ENCODE measurements around the gene SHD. TPM values are rescaled to one million over a fixed set of nuclear protein-coding genes. Genes with fewer than 3 reads are reported as not detected.
"Not testable (repeated sequence)": the region's sequence is repeated elsewhere in the genome, so short reads cannot be mapped to it uniquely, and the experiment has no call there.

The SHD gene, protein sequence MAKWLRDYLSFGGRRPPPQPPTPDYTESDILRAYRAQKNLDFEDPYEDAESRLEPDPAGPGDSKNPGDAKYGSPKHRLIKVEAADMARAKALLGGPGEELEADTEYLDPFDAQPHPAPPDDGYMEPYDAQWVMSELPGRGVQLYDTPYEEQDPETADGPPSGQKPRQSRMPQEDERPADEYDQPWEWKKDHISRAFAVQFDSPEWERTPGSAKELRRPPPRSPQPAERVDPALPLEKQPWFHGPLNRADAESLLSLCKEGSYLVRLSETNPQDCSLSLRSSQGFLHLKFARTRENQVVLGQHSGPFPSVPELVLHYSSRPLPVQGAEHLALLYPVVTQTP
- total RNA-seq: 78.4 and 144 TPM in 2 replicates
- 93.2 and 129 TPM in 2 replicates for polyA plus RNA-seq

- peak within 1 kb of the TSS; percentile 90 for H3K4me3 ChIP-seq
- H3K9me3 ChIP-seq (ENCODE audit: low read depth): no peaks in the 10 kb centered on the region
- DNase-seq (ENCODE audit: low read depth in 1 of 2, low spot score in 1 of 2): peak in 1 of 2 donors; percentile 71
- peaks cover 16% of the 10 kb centered on the region for H3K4me1 ChIP-seq (ENCODE audit: low read depth)
- peak within 1 kb of the TSS; percentile 70 for H3K27ac ChIP-seq
- no peaks in the 10 kb centered on the region for H3K36me3 ChIP-seq
- no peak for TF ChIP-seq CTCF (IDR thresholded peaks at IDR 0.05; ENCODE audit: low read depth, low read length)
- no peaks in the 10 kb centered on the region for H3K27me3 ChIP-seq
Observed at GRCh38 chr19:4278419-4279266, at the start of gene SHD. Gene SHD, plus strand, starts transcription at chr19:4279266. Its CDS starts 798 bp downstream, at chr19:4280064.

DNA sequence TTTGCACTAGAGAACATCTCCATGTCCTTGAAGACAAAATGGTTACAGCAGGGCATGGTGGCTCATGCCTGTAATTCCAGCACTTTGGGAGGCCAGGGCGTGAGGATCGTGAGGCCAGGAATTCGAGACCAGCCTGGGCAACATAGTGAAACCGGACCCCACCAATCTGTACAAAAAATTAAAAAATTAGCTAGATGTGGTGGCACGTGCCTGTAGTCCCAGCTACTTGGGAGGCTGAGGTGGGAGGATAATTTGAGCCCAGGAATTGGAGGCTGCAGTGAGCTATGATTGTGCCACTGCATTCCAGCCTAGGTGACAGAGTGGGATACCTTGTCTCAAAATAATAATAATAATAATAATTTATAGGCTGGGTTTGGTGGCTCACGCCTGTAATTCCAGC, 48.8 kb upstream of the SHD start:
- H3K36me3 ChIP-seq; H3K4me1 ChIP-seq (ENCODE audit: low read depth): not testable (repeated sequence)

GRCh38 chr19:4231521-4231920, 47.5 kb upstream of the SHD start:
- not testable (repeated sequence) for H3K27ac ChIP-seq; H3K36me3 ChIP-seq; H3K4me3 ChIP-seq; H3K9me3 ChIP-seq (ENCODE audit: low read depth); DNase-seq (ENCODE audit: low read depth in 1 of 2, low spot score in 1 of 2); H3K4me1 ChIP-seq (ENCODE audit: low read depth); H3K27me3 ChIP-seq

More for the DNA sequence above, 48.8 kb upstream of the SHD start:
- H3K4me3 ChIP-seq; H3K9me3 ChIP-seq (ENCODE audit: low read depth); DNase-seq (ENCODE audit: low read depth in 1 of 2, low spot score in 1 of 2); H3K27me3 ChIP-seq; H3K27ac ChIP-seq: not testable (repeated sequence)

- not testable (repeated sequence) for H3K9me3 ChIP-seq (ENCODE audit: low read depth); H3K27me3 ChIP-seq; DNase-seq (ENCODE audit: low read depth in 1 of 2, low spot score in 1 of 2); H3K4me3 ChIP-seq; H3K27ac ChIP-seq; H3K4me1 ChIP-seq (ENCODE audit: low read depth); H3K36me3 ChIP-seq
Observed at GRCh38 chr19:4232139-4232538, 46.9 kb upstream of the SHD start.

GRCh38 chr19:4232614-4233281, 46.3 kb upstream of the SHD start:
- H3K4me1 ChIP-seq (ENCODE audit: low read depth): no peaks in the 10 kb centered on the region
- H3K4me3 ChIP-seq: no peak overlapping the region
- H3K27me3 ChIP-seq: no peaks in the 10 kb centered on the region
- no peaks in the 10 kb centered on the region for H3K9me3 ChIP-seq (ENCODE audit: low read depth)
- no peak overlapping the region for H3K27ac ChIP-seq
- DNase-seq (ENCODE audit: low read depth in 1 of 2, low spot score in 1 of 2): no peak
- TF ChIP-seq CTCF (IDR thresholded peaks at IDR 0.05; ENCODE audit: low read depth, low read length): no peak
- no peaks in the 10 kb centered on the region for H3K36me3 ChIP-seq

- Histone ChIP-seq H3K27ac (no peak overlapping the region), H3K36me3 (no peaks in the 10 kb centered on the region), H3K4me3 (no peak overlapping the region), H3K27me3 (no peaks in the 10 kb centered on the region), H3K9me3 (ENCODE audit: low read depth) (no peaks in the 10 kb centered on the region), H3K4me1 (ENCODE audit: low read depth) (no peaks in the 10 kb centered on the region)
- DNase-seq (ENCODE audit: low read depth in 1 of 2, low spot score in 1 of 2): peak; percentile 30 to 35
- TF ChIP-seq CTCF (IDR thresholded peaks at IDR 0.05; ENCODE audit: low read depth, low read length): peak; percentile 72
Observed at GRCh38 chr19:4233282-4233853, 45.7 kb upstream of the SHD start.
